HCT116 (cell line): ENCODE data around the gene BRSK2. TPM values are rescaled to one million over a fixed set of nuclear protein-coding genes. Genes with fewer than 3 reads are reported as not detected.

ENCODE experiments used
- ATAC-seq: fragments of 200-7000 bp; cut with Tn5 transposase; 2 replicates; pipeline ENCODE4 v1.9.1; 2020; ENCODE audit warnings: mild to moderate bottlenecking, moderate library complexity
- BruUV-seq: library from RNA; stranded (reverse); fragments of 400-500 nt; replicated peaks from 2 replicates; lab custom pipeline; 2021; lab: Mats Ljungman, UMichigan
- CTCF ChIA-PET: fragments of 300-600 bp; sonication (Branson Sonifier 250); formaldehyde crosslinking; loops from one replicate; lab custom pipeline; 2021; ENCODE audit warnings: antibody characterized with exemption; lab: Charles Lee
- POLR2A ChIA-PET: fragments of 300-600, 350-600 bp; sonication (Branson Sonifier 250); formaldehyde crosslinking; loops from one replicate; lab custom pipeline; 2021; ENCODE audit warnings: antibody characterized with exemption; lab: Charles Lee
- RAD21 ChIA-PET, 2 experiments: fragments of 300-600 bp; sonication (Branson Sonifier 250); formaldehyde crosslinking; loops; one replicate each; lab custom pipeline; 2023; ENCODE audit warnings: low total read pairs in 2 of 2; ENCODE audit not compliant: uncharacterized antibody in 2 of 2, unreplicated experiment in 2 of 2, low non-redundant PET in 1 of 2; lab: Charles Lee
- DNase-seq: peaks from one replicate; pipeline ENCODE4 v3.0.0-alpha.2; 2010; ENCODE audit warnings: low read depth, low spot score
- H2AFZ ChIP-seq: fragments of 200-600 bp; shearing (Covaris generic), sonication (generic); 2 replicates; pipeline ENCODE4 v1.6.1; 2017; ENCODE audit warnings: low read depth, mixed run types, mixed read lengths, antibody characterized with exemption, low read length; ENCODE audit not compliant: poor library complexity, severe bottlenecking
- H3K27ac ChIP-seq: 2 replicates; pipeline ENCODE4 v1.5.1; 2012; ENCODE audit warnings: low read depth, low read length
- H3K27me3 ChIP-seq: fragments of 200-600 bp; sonication (generic); 2 replicates; pipeline ENCODE4 v1.6.1; 2016; ENCODE audit warnings: mixed run types, low read length, mixed read lengths; ENCODE audit not compliant: insufficient read depth
- H3K36me3 ChIP-seq, 2 experiments: fragments of 200-500 bp in 1 of 2; fragments of 200-600 bp in 1 of 2; sonication (Bioruptor generic) in 1 of 2; sonication (generic) in 1 of 2; 2 replicates each; pipeline versions ENCODE4 v1.5.1 to v1.6.1; 2014 to 2016; ENCODE audit warnings: low read length in 2 of 2, inconsistent platforms in 1 of 2, mixed read lengths in 1 of 2, mixed run types in 1 of 2; ENCODE audit not compliant: insufficient read depth in 2 of 2, control insufficient read depth in 1 of 2
- H3K4me1 ChIP-seq, 2 experiments: fragments of 200-600 bp in 1 of 2; sonication (generic) in 1 of 2; 2 replicates each; pipeline versions ENCODE4 v1.5.1 to v1.6.1; 2012 to 2017; ENCODE audit warnings: low read length in 2 of 2, inconsistent platforms in 1 of 2, mild to moderate bottlenecking in 1 of 2, mixed read lengths in 1 of 2, mixed run types in 1 of 2, moderate library complexity in 1 of 2; ENCODE audit not compliant: insufficient read depth in 2 of 2, control insufficient read depth in 1 of 2
- H3K4me2 ChIP-seq: fragments of 200-600 bp; sonication (generic); 2 replicates; pipeline ENCODE4 v1.6.1; 2017; ENCODE audit warnings: mixed run types, low read length, mixed read lengths
- H3K4me3 ChIP-seq, 2 experiments: fragments of 200-600 bp in 1 of 2; sonication (generic) in 1 of 2; replicated peaks in 1 of 2; 2 replicates each; pipeline ENCODE4 v1.5.1; 2011 to 2016; ENCODE audit warnings: low read length in 2 of 2, control low read depth in 1 of 2, low read depth in 1 of 2, mild to moderate bottlenecking in 1 of 2, mixed read lengths in 1 of 2, mixed run types in 1 of 2
- H3K79me2 ChIP-seq: fragments of 200-600 bp; sonication (generic); 2 replicates; pipeline ENCODE4 v1.6.1; 2017; ENCODE audit warnings: mild to moderate bottlenecking, mixed run types, low read length, moderate library complexity, mixed read lengths; ENCODE audit not compliant: insufficient read depth
- H3K9ac ChIP-seq: fragments of 200-600 bp; sonication (generic); 2 replicates; pipeline ENCODE4 v1.6.1; 2016; ENCODE audit warnings: low read length, mixed read lengths
- H3K9me2 ChIP-seq: fragments of 200-600 bp; sonication (generic), shearing (Covaris generic); 2 replicates; pipeline ENCODE4 v1.6.1; 2017; ENCODE audit warnings: mixed run types, mild to moderate bottlenecking, moderate library complexity; ENCODE audit not compliant: insufficient read depth
- H3K9me3 ChIP-seq, 2 experiments: fragments of 200-500 bp in 1 of 2; fragments of 200-600 bp in 1 of 2; sonication (Bioruptor generic) in 1 of 2; sonication (generic) in 1 of 2; 2 replicates each; pipeline ENCODE4 v1.6.1; 2014 to 2017; ENCODE audit warnings: low read length in 2 of 2, mixed read lengths in 2 of 2, inconsistent platforms in 1 of 2, low read depth in 1 of 2, mild to moderate bottlenecking in 1 of 2, mixed run types in 1 of 2, moderate library complexity in 1 of 2; ENCODE audit not compliant: control insufficient read depth in 1 of 2, insufficient read depth in 1 of 2
- H4K20me1 ChIP-seq: fragments of 200-600 bp; sonication (generic), shearing (Covaris generic); 2 replicates; pipeline ENCODE4 v1.6.1; 2017; ENCODE audit warnings: mixed run types, mild to moderate bottlenecking, moderate library complexity; ENCODE audit not compliant: insufficient read depth
- CBX3 ChIP-seq: IDR thresholded peaks from 2 replicates; pipeline ENCODE4 v1.6.1; 2012; ENCODE audit warnings: low read depth
- CEBPB ChIP-seq: IDR thresholded peaks from 2 replicates; pipeline ENCODE4 v1.6.1; 2012; ENCODE audit warnings: low read depth
- EGR1 ChIP-seq: IDR thresholded peaks from 2 replicates; pipeline ENCODE4 v1.6.1; 2012; ENCODE audit warnings: low read depth
- ELF1 ChIP-seq: IDR thresholded peaks from 2 replicates; pipeline ENCODE4 v1.6.1; 2012; ENCODE audit warnings: low read depth, borderline replicate concordance
- EZH2 ChIP-seq: fragments of 200-600 bp; sonication (generic); IDR thresholded peaks from 2 replicates; pipeline ENCODE4 v1.6.1; 2017; ENCODE audit warnings: antibody characterized with exemption, mixed run types
- EZH2phosphoT487 ChIP-seq: fragments of 200-600 bp; IDR thresholded peaks from 2 replicates; pipeline ENCODE4 v1.6.1; 2018; ENCODE audit warnings: antibody characterized with exemption, borderline replicate concordance
- FOSL1 ChIP-seq: IDR thresholded peaks from 2 replicates; pipeline ENCODE4 v1.6.1; 2012; ENCODE audit warnings: low read depth
- JUND ChIP-seq: IDR thresholded peaks from 2 replicates; pipeline ENCODE4 v1.6.1; 2012
- POLR2AphosphoS5 ChIP-seq: IDR thresholded peaks from 2 replicates; pipeline ENCODE4 v1.6.1; 2011; ENCODE audit warnings: mild to moderate bottlenecking, low read depth, low read length, moderate library complexity
- RAD21 ChIP-seq: IDR thresholded peaks from 2 replicates; pipeline ENCODE4 v1.6.1; 2012; ENCODE audit warnings: low read depth, mild to moderate bottlenecking
- SIN3A ChIP-seq: IDR thresholded peaks from 2 replicates; pipeline ENCODE4 v1.6.1; 2012; ENCODE audit warnings: low read depth
- SP1 ChIP-seq: IDR thresholded peaks from 2 replicates; pipeline ENCODE4 v1.6.1; 2012; ENCODE audit warnings: low read depth
- SRF ChIP-seq: IDR thresholded peaks from 2 replicates; pipeline ENCODE4 v1.6.1; 2012; ENCODE audit warnings: low read depth
- TCF7L2 ChIP-seq: IDR thresholded peaks from 2 replicates; pipeline ENCODE4 v1.7.0; 2011; ENCODE audit warnings: borderline replicate concordance, inconsistent platforms; ENCODE audit not compliant: insufficient read depth, insufficient read length; ENCODE audit errors: extremely low read depth
- YY1 ChIP-seq: IDR thresholded peaks from 2 replicates; pipeline ENCODE4 v1.6.1; 2011; ENCODE audit warnings: low read length, low read depth, moderate library complexity, mild to moderate bottlenecking; ENCODE audit not compliant: insufficient replicate concordance; ENCODE audit errors: extremely low read depth
- ZFX ChIP-seq: fragments of 450-650 bp; IDR thresholded peaks from 2 replicates; pipeline ENCODE4 v1.6.1; 2017
- intact Hi-C: fragments of 100-400 bp; cut with micrococcal nuclease; formaldehyde crosslinking; loops from 2 replicates; pipeline ENCODE4 v1.10.0; 2022
- total RNA-seq: library from RNA; stranded (reverse); gene quantifications from one replicate; pipeline ENCODE4 v1.2.1, GENCODE V29; 2021; ENCODE audit not compliant: unreplicated experiment
- TF ChIP-seq, protein P1 (sequence below): IDR thresholded peaks from 2 replicates; pipeline ENCODE4 v1.6.1; 2011; ENCODE audit warnings: mild to moderate bottlenecking, low read length, moderate library complexity; ENCODE audit not compliant: insufficient replicate concordance; ENCODE audit errors: extremely low read depth
- TF ChIP-seq, protein P2 (sequence below): IDR thresholded peaks from 2 replicates; pipeline ENCODE4 v1.6.1; 2012; ENCODE audit warnings: low read depth
- TF ChIP-seq, protein P3 (sequence below): IDR thresholded peaks from 2 replicates; pipeline ENCODE4 v1.6.1; 2012

The BRSK2 gene
- total RNA-seq, 1 experiment from 2014 or later: 14.0 TPM

DNA sequence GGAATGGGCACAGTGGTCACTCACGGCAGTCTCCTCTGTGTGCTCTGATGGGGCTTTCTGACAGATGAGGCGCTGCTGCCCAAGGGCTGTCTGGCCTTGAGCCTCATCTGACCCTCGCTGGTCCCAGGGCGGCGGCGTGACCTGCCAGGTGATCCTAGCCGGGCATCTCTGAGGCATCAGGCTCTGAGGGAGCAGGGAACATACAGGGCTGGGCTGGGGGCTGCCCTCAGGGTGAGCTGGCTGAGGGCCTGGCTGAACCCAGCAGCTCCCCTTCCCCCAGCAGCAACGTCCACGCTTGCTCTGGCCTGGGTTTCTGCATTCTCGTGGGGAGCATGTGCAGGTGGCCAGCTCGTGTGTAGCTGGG, 49.2 kb downstream of the BRSK2 start:
- ChIA-PET RAD21 (no interaction called here), POLR2A (no interaction called here), CTCF (no interaction called here)
- Histone ChIP-seq H3K79me2 (no peaks in the 10 kb centered on the region), H3K27ac (no peak overlapping the region; the same call in 1 of the 2 replicates), H4K20me1 (no peaks in the 10 kb centered on the region), H3K4me2 (no peak overlapping the region), H3K27me3 (no peaks in the 10 kb centered on the region), H3K36me3 (no peaks in the 10 kb centered on the region), H3K4me3 (no peak overlapping the region), H2AFZ (no peak overlapping the region), H3K9me3 (no peaks in the 10 kb centered on the region), H3K4me1 (peaks cover 0 to 6% of the 10 kb centered on the region in 2 experiments; a peak in 1 of 4 replicates), H3K9me2 (no peaks in the 10 kb centered on the region), H3K9ac (no peak overlapping the region)
- ATAC-seq (no peak), DNase-seq (no peak)
- BruUV-seq: no TSS peak
- intact Hi-C loops: no loop called here
- no peak for TF ChIP-seq JUND
- TF ChIP-seq FOSL1: no peak
- TF ChIP-seq CEBPB: no peak
- TF ChIP-seq, protein P1, sequence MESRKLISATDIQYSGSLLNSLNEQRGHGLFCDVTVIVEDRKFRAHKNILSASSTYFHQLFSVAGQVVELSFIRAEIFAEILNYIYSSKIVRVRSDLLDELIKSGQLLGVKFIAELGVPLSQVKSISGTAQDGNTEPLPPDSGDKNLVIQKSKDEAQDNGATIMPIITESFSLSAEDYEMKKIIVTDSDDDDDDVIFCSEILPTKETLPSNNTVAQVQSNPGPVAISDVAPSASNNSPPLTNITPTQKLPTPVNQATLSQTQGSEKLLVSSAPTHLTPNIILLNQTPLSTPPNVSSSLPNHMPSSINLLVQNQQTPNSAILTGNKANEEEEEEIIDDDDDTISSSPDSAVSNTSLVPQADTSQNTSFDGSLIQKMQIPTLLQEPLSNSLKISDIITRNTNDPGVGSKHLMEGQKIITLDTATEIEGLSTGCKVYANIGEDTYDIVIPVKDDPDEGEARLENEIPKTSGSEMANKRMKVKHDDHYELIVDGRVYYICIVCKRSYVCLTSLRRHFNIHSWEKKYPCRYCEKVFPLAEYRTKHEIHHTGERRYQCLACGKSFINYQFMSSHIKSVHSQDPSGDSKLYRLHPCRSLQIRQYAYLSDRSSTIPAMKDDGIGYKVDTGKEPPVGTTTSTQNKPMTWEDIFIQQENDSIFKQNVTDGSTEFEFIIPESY: no peak
- no peak for TF ChIP-seq EZH2
- no peak for TF ChIP-seq RAD21
- TF ChIP-seq, protein P2, sequence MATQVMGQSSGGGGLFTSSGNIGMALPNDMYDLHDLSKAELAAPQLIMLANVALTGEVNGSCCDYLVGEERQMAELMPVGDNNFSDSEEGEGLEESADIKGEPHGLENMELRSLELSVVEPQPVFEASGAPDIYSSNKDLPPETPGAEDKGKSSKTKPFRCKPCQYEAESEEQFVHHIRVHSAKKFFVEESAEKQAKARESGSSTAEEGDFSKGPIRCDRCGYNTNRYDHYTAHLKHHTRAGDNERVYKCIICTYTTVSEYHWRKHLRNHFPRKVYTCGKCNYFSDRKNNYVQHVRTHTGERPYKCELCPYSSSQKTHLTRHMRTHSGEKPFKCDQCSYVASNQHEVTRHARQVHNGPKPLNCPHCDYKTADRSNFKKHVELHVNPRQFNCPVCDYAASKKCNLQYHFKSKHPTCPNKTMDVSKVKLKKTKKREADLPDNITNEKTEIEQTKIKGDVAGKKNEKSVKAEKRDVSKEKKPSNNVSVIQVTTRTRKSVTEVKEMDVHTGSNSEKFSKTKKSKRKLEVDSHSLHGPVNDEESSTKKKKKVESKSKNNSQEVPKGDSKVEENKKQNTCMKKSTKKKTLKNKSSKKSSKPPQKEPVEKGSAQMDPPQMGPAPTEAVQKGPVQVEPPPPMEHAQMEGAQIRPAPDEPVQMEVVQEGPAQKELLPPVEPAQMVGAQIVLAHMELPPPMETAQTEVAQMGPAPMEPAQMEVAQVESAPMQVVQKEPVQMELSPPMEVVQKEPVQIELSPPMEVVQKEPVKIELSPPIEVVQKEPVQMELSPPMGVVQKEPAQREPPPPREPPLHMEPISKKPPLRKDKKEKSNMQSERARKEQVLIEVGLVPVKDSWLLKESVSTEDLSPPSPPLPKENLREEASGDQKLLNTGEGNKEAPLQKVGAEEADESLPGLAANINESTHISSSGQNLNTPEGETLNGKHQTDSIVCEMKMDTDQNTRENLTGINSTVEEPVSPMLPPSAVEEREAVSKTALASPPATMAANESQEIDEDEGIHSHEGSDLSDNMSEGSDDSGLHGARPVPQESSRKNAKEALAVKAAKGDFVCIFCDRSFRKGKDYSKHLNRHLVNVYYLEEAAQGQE: no peak
- TF ChIP-seq POLR2AphosphoS5: no peak
- no peak for TF ChIP-seq SRF
- no peak for TF ChIP-seq ZFX
- no peak for TF ChIP-seq EGR1
- TF ChIP-seq EZH2phosphoT487: no peak
- TF ChIP-seq SIN3A: no peak
- no peak for TF ChIP-seq TCF7L2
- TF ChIP-seq SP1: no peak
- TF ChIP-seq, protein P3, sequence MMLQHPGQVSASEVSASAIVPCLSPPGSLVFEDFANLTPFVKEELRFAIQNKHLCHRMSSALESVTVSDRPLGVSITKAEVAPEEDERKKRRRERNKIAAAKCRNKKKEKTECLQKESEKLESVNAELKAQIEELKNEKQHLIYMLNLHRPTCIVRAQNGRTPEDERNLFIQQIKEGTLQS: no peak
- TF ChIP-seq ELF1: no peak
- no peak for TF ChIP-seq CBX3
- no peak for TF ChIP-seq YY1
